HFFc6 (cell line): Measurements from ENCODE around the gene KCNIP1. TPM values are rescaled to one million over a fixed set of nuclear protein-coding genes. Genes with fewer than 3 reads are reported as not detected.

Experiments
- DNase-seq: peaks from one replicate; pipeline ENCODE4 v3.0.0-alpha.2; 2018
- H3K27ac Mint-ChIP-seq: 2 replicates; pipeline ENCODE4 v1.8.0; 2020; ENCODE audit warnings: mild to moderate bottlenecking, mixed read lengths
- H3K27me3 Mint-ChIP-seq: 2 replicates; pipeline ENCODE4 v1.8.0; 2021; ENCODE audit warnings: mild to moderate bottlenecking, moderate library complexity, mixed read lengths; ENCODE audit not compliant: insufficient read depth
- H3K36me3 Mint-ChIP-seq: 2 replicates; pipeline ENCODE4 v1.8.0; 2021; ENCODE audit warnings: low read depth, mixed read lengths
- H3K4me1 Mint-ChIP-seq: 2 replicates; pipeline ENCODE4 v1.8.0; 2020; ENCODE audit warnings: low read depth, mixed read lengths
- H3K4me3 Mint-ChIP-seq: 2 replicates; pipeline ENCODE4 v1.8.0; 2020; ENCODE audit warnings: mild to moderate bottlenecking, moderate library complexity, mixed read lengths
- H3K9me3 Mint-ChIP-seq: 2 replicates; pipeline ENCODE4 v1.8.0; 2020; ENCODE audit warnings: mild to moderate bottlenecking, mixed read lengths
- total RNA-seq, 6 experiments: library from RNA; stranded (reverse); fragmentation: NEBNext Ultra II Directional; extraction: Animal tissue kit (Norgen Biotek cat#: 25700); gene quantifications; 2 replicates in 1 of 6; 3 replicates in 5 of 6; pipeline ENCODE4 v1.2.3, GENCODE V29; 2021
- TF ChIP-seq, protein P1 (sequence below): fragments of 200-600 bp; sonication (generic); IDR thresholded peaks from 2 replicates; pipeline ENCODE4 v1.5.0; 2021; ENCODE audit warnings: antibody characterized with exemption, mild to moderate bottlenecking

KCNIP1 gene
- total RNA-seq, 6 experiments from 2014 or later, result not detected

DNA sequence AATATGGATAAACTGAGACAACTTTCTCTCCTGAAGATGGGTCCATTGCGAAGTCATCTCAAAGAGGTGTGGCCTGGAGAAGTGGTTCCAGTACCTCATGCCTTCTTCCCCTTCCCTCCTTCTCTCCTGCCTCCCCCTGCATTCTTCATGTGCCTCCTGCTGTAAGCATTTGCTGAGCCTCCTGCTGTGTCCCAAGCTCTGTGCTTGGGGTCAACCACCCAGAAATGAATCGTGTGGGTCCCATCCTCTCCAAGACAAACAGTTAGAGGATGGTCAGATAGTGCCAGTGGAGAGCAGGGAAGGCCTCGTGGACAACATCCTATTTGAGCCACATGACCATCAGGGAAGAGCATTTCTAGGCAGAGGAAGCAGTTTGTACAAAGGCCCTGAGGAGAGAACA, 53.5 kb downstream of the KCNIP1 start:
- TF ChIP-seq, protein P1, sequence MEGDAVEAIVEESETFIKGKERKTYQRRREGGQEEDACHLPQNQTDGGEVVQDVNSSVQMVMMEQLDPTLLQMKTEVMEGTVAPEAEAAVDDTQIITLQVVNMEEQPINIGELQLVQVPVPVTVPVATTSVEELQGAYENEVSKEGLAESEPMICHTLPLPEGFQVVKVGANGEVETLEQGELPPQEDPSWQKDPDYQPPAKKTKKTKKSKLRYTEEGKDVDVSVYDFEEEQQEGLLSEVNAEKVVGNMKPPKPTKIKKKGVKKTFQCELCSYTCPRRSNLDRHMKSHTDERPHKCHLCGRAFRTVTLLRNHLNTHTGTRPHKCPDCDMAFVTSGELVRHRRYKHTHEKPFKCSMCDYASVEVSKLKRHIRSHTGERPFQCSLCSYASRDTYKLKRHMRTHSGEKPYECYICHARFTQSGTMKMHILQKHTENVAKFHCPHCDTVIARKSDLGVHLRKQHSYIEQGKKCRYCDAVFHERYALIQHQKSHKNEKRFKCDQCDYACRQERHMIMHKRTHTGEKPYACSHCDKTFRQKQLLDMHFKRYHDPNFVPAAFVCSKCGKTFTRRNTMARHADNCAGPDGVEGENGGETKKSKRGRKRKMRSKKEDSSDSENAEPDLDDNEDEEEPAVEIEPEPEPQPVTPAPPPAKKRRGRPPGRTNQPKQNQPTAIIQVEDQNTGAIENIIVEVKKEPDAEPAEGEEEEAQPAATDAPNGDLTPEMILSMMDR, result no peak
- Mint-ChIP-seq H3K27ac (no peak overlapping the region), H3K36me3 (no peaks in the 10 kb centered on the region), H3K4me1 (no peaks in the 10 kb centered on the region), H3K9me3 (no peaks in the 10 kb centered on the region), H3K27me3 (peaks cover 9% of the 10 kb centered on the region), H3K4me3 (no peak overlapping the region)
- no peak for DNase-seq

DNA sequence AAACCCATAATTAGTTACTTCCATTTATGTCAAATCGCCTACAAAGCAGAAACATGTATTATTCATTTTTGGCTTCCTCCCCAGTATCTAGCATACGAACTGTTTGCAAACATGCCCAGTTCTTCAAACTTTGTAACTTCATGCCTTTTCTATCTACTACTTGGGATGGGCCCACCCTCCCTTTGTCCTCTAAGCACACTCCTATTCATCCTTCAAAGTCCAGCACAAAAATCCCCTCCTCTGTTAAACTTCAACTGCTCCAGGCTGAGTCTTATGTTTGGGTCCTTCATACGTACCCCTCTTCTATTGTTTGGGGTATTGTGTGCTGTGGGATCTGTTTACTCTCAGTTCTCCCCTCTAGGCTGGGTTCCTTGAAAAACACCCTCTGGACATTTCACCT, 55.5 kb downstream of the KCNIP1 start:
- no peaks in the 10 kb centered on the region for H3K4me1 Mint-ChIP-seq
- H3K36me3 Mint-ChIP-seq, result no peaks in the 10 kb centered on the region
- TF ChIP-seq, protein P1, result no peak
- H3K27ac Mint-ChIP-seq, result no peak overlapping the region
- peaks cover 9% of the 10 kb centered on the region for H3K27me3 Mint-ChIP-seq
- no peaks in the 10 kb centered on the region for H3K9me3 Mint-ChIP-seq
- H3K4me3 Mint-ChIP-seq, result no peak overlapping the region
- DNase-seq, result no peak

- peaks cover 6% of the 10 kb centered on the region for H3K27me3 Mint-ChIP-seq
- no peaks in the 10 kb centered on the region for H3K4me1 Mint-ChIP-seq
- no peaks in the 10 kb centered on the region for H3K9me3 Mint-ChIP-seq
- DNase-seq, result no peak
- H3K27ac Mint-ChIP-seq, result no peak overlapping the region
- no peaks in the 10 kb centered on the region for H3K36me3 Mint-ChIP-seq
- no peak overlapping the region for H3K4me3 Mint-ChIP-seq
- TF ChIP-seq, protein P1, result no peak
Observed at GRCh38 chr5:170560938-170561337, 57.1 kb downstream of the KCNIP1 start.

GRCh38 chr5:170562166-170562874, 58.5 kb downstream of the KCNIP1 start:
- Mint-ChIP-seq H3K4me1 (no peaks in the 10 kb centered on the region), H3K9me3 (peaks cover 3% of the 10 kb centered on the region), H3K4me3 (no peak overlapping the region), H3K27me3 (peaks cover 6% of the 10 kb centered on the region), H3K36me3 (no peaks in the 10 kb centered on the region), H3K27ac (no peak overlapping the region)
- TF ChIP-seq, protein P1, result no peak
- no peak for DNase-seq

DNA sequence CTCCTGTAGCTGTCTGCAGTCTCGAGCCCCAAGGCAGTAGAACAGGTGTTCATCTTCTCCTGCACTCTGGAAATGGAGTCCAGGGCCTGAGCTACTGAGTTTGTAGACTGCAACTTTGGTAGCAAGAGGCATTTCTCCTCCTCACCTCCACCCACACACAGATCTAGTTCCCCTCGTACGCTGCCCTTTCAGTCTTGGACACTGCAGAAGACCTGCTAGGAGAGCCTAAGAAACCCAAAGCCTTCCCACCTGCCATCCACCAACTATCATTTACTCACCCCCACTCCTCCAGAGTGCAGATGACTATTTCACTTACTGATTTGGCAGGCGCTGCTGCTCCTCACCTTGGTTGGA, 59.0 kb downstream of the KCNIP1 start:
- Mint-ChIP-seq H3K27me3 (peaks cover 6% of the 10 kb centered on the region), H3K27ac (no peak overlapping the region), H3K4me3 (no peak overlapping the region), H3K9me3 (peaks cover 6% of the 10 kb centered on the region), H3K36me3 (no peaks in the 10 kb centered on the region), H3K4me1 (no peaks in the 10 kb centered on the region)
- DNase-seq, result no peak
- TF ChIP-seq, protein P1, result no peak
